Right lobe of liver (tissue), 4 donors: ENCODE data around the gene DNAI7.

ENCODE experiments used
- CTCF ChIP-seq, 4 donors: fragments of 200-600 bp in 3 of 4; fragments of 450-650 bp in 1 of 4; IDR thresholded peaks; one replicate each; pipeline versions ENCODE4 v1.5.1 to v1.8.0; 2016 to 2022; ENCODE audit warnings: antibody characterized with exemption in 4 of 4, mild to moderate bottlenecking in 2 of 4
- POLR2A ChIP-seq: fragments of 450-650 bp; IDR thresholded peaks from one replicate; pipeline ENCODE4 v1.6.1; 2017; ENCODE audit warnings: antibody characterized with exemption, mild to moderate bottlenecking
- donor health status: DM: no; HTN: no; CAD: no.
- donor health status: DM: no; HTN: no; CAD: no.
- donor health status: DM: no; HTN: yes; CAD: no.

DNA sequence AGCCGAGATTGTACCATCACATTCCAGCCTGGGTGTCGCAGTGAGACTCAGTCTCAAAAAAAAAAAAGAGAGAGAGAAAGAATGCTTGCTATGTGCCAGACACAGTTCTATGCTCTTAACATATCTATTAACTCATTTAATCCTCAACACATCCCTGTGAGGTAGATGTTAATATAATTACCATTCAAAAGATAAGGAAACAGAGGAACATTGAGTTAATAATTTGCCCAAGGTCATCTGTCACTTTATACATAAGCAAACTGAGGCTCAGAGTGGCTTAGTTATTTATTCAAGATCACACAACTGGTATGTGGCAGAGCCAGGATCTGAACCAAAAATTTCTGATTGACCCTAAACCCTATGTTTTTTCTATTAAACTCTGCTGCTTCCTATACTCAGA is 129.9 kb downstream of the DNAI7 start:
- TF ChIP-seq CTCF (IDR thresholded peaks at IDR 0.05), result no peak
- no peak for TF ChIP-seq POLR2A
